HepG2 (cell line): ENCODE data around the gene ANKRD40. TPM values are rescaled to one million over a fixed set of nuclear protein-coding genes. Genes with fewer than 3 reads are reported as not detected.

Experiments
- ATAC-seq: fragments of 200-7000 bp; cut with Tn5 transposase; 3 replicates; pipeline ENCODE4 v1.9.1; 2020; ENCODE audit warnings: mild to moderate bottlenecking, moderate library complexity
- BruUV-seq: library from RNA; stranded (reverse); fragments of 400-500 nt; replicated peaks from 2 replicates; lab custom pipeline; 2021; lab: Mats Ljungman, UMichigan
- CTCF ChIA-PET: fragments of 300-600 bp; formaldehyde crosslinking; extraction: SDS; loops from one replicate; lab custom pipeline; 2021; ENCODE audit warnings: low total read pairs, inconsistent platforms, low intra/inter-chr PET ratio; lab: Yijun Ruan, JAX
- POLR2A ChIA-PET: fragments of 350-600 bp; sonication (Branson Sonifier 250); formaldehyde crosslinking; loops from one replicate; lab custom pipeline; 2020; ENCODE audit warnings: antibody characterized with exemption, inconsistent platforms; lab: Yijun Ruan, JAX
- DNase-seq: peaks from one replicate; pipeline ENCODE4 v3.0.0-alpha.2; 2015; ENCODE audit warnings: low spot score
- FAIRE-seq: peaks from 3 replicates; lab custom pipeline; 2011; peaks lifted over from hg19 to GRCh38; lab: Jason Lieb, UNC
- H2AFZ ChIP-seq: one replicate; pipeline ENCODE4 v1.6.1; 2011; ENCODE audit warnings: low read length, inconsistent platforms
- H3K27ac ChIP-seq: fragments of 300-600 bp; 3 replicates; pipeline ENCODE4 v1.8.0; 2011; ENCODE audit warnings: mixed run types, mild to moderate bottlenecking, mixed read lengths, low read length, inconsistent platforms; ENCODE audit not compliant: insufficient read depth; ENCODE audit errors: extremely low read length
- H3K27me3 ChIP-seq, 2 experiments: fragments of 200-600 bp in 1 of 2; 2 replicates in 1 of 2; 3 replicates in 1 of 2; pipeline versions ENCODE4 v1.6.0 to v1.8.0; 2011; ENCODE audit warnings: low read length in 2 of 2, mild to moderate bottlenecking in 2 of 2, moderate library complexity in 2 of 2, inconsistent platforms in 1 of 2; ENCODE audit not compliant: insufficient read depth in 2 of 2, control insufficient read depth in 1 of 2
- H3K36me3 ChIP-seq, 2 experiments: fragments of 200-600 bp in 1 of 2; replicated peaks in 1 of 2; 2 replicates in 1 of 2; 3 replicates in 1 of 2; pipeline versions ENCODE4 v1.5.1 to v1.8.0; 2011; ENCODE audit warnings: low read length in 2 of 2, inconsistent platforms in 1 of 2; ENCODE audit not compliant: insufficient read depth in 2 of 2, control insufficient read depth in 1 of 2
- H3K4me1 ChIP-seq: 2 replicates; pipeline ENCODE4 v1.5.1; 2012; ENCODE audit warnings: low read length, inconsistent platforms; ENCODE audit not compliant: insufficient read depth
- H3K4me2 ChIP-seq: 2 replicates; pipeline ENCODE4 v1.6.0; 2011; ENCODE audit warnings: low read depth, low read length, inconsistent platforms
- H3K4me3 ChIP-seq, 3 experiments: fragments of 200-600 bp in 1 of 3; sonication (generic), shearing (Covaris generic) in 1 of 3; replicated peaks in 1 of 3; 2 replicates each; pipeline ENCODE4 v1.5.1; 2011 to 2016; ENCODE audit warnings: low read length in 3 of 3, inconsistent platforms in 2 of 3, low read depth in 2 of 3, mild to moderate bottlenecking in 2 of 3, control low read depth in 1 of 3, mixed read lengths in 1 of 3; ENCODE audit not compliant: insufficient read depth in 1 of 3
- H3K79me2 ChIP-seq: one replicate; pipeline ENCODE4 v1.6.1; 2011; ENCODE audit warnings: low read length, inconsistent platforms; ENCODE audit not compliant: insufficient read depth
- H3K9ac ChIP-seq: 2 replicates; pipeline ENCODE4 v1.6.0; 2011; ENCODE audit warnings: mild to moderate bottlenecking, low read depth, low read length, inconsistent platforms; ENCODE audit not compliant: insufficient read depth
- H3K9me3 ChIP-seq: 2 replicates; pipeline ENCODE4 v1.5.1; 2012; ENCODE audit warnings: mild to moderate bottlenecking, low read length
- H4K20me1 ChIP-seq: 2 replicates; pipeline ENCODE4 v1.6.0; 2011; ENCODE audit warnings: inconsistent platforms, mild to moderate bottlenecking, low read length, moderate library complexity; ENCODE audit not compliant: insufficient read depth
- ATF3 ChIP-seq: sonication (generic); formaldehyde crosslinking; IDR thresholded peaks from 2 replicates; pipeline ENCODE4 v1.4.0; 2020; ENCODE audit warnings: missing genetic modification reagents
- CREB3 ChIP-seq: sonication (generic); formaldehyde crosslinking; IDR thresholded peaks from 2 replicates; pipeline ENCODE4 v1.5.0; 2020; ENCODE audit warnings: missing genetic modification reagents
- HOXA7 ChIP-seq: sonication (generic); formaldehyde crosslinking; IDR thresholded peaks from 2 replicates; pipeline ENCODE4 v1.8.1; 2022; ENCODE audit warnings: mild to moderate bottlenecking, missing genetic modification reagents, moderate library complexity
- HOXD1 ChIP-seq: sonication (generic); formaldehyde crosslinking; IDR thresholded peaks from 2 replicates; pipeline ENCODE4 v1.5.0; 2020; ENCODE audit warnings: missing genetic modification reagents
- MAZ ChIP-seq, 2 experiments: sonication (generic) in 1 of 2; formaldehyde crosslinking in 1 of 2; IDR thresholded peaks; 2 replicates each; pipeline versions ENCODE4 v1.5.0 to v1.6.1; 2012 to 2020; ENCODE audit warnings: low read depth in 2 of 2, mild to moderate bottlenecking in 2 of 2, borderline replicate concordance in 1 of 2, improper control_type of control experiment in 1 of 2, low read length in 1 of 2, missing genetic modification reagents in 1 of 2, moderate library complexity in 1 of 2
- RELA ChIP-seq: sonication (generic); formaldehyde crosslinking; IDR thresholded peaks from 2 replicates; pipeline ENCODE4 v1.4.0; 2020; ENCODE audit warnings: missing genetic modification reagents
- RFX3 ChIP-seq: IDR thresholded peaks from 2 replicates; pipeline ENCODE4 v1.6.1; 2016; ENCODE audit warnings: missing biosample characterization, missing genetic modification reagents
- ZBED4 ChIP-seq: sonication (generic); formaldehyde crosslinking; IDR thresholded peaks from 2 replicates; pipeline ENCODE4 v1.4.0; 2020; ENCODE audit warnings: missing genetic modification reagents, borderline replicate concordance
- ZBTB8A ChIP-seq: sonication (generic); formaldehyde crosslinking; IDR thresholded peaks from 2 replicates; pipeline ENCODE4 v1.4.0; 2020; ENCODE audit warnings: mild to moderate bottlenecking, low read depth, missing genetic modification reagents, borderline replicate concordance
- ZMYM3 ChIP-seq: sonication (generic); formaldehyde crosslinking; IDR thresholded peaks from 2 replicates; pipeline ENCODE4 v1.5.1; 2020; ENCODE audit warnings: mild to moderate bottlenecking, missing genetic modification reagents
- ZNF24 ChIP-seq: fragments of 450-650 bp; IDR thresholded peaks from 2 replicates; pipeline ENCODE4 v1.6.1; 2017; ENCODE audit warnings: antibody characterized with exemption, mild to moderate bottlenecking
- ZNF577 ChIP-seq: sonication (generic); formaldehyde crosslinking; IDR thresholded peaks from 2 replicates; pipeline ENCODE4 v1.4.0; 2020; ENCODE audit warnings: mild to moderate bottlenecking, low read depth, missing genetic modification reagents, borderline replicate concordance
- ZNF691 ChIP-seq: sonication (generic); formaldehyde crosslinking; IDR thresholded peaks from 2 replicates; pipeline ENCODE4 v1.4.0; 2020; ENCODE audit warnings: missing genetic modification reagents, low read depth, mild to moderate bottlenecking, borderline replicate concordance
- ZNF770 ChIP-seq: sonication (generic); formaldehyde crosslinking; IDR thresholded peaks from 2 replicates; pipeline ENCODE4 v1.5.0; 2020; ENCODE audit warnings: mild to moderate bottlenecking, missing genetic modification reagents
- ZNF777 ChIP-seq: sonication (generic); formaldehyde crosslinking; IDR thresholded peaks from 2 replicates; pipeline ENCODE4 v1.4.0; 2020; ENCODE audit warnings: missing genetic modification reagents
- ZNF788 ChIP-seq: sonication (generic); formaldehyde crosslinking; IDR thresholded peaks from 2 replicates; pipeline ENCODE4 v1.5.0; 2020; ENCODE audit warnings: mild to moderate bottlenecking, missing genetic modification reagents, borderline replicate concordance
- WGBS: methylation state at CpG from one replicate; pipeline ENCODE4 v1.1.6; 2017; ENCODE audit warnings: low lambda C conversion rate; 5-methylcytosine and 5-hydroxymethylcytosine counted together
- in situ Hi-C: cut with HindIII; loops from 2 replicates; pipeline ENCODE4 v1.10.0; 2017; ENCODE audit warnings: low pct_unique_long_range_greater_than_20kb; ENCODE audit not compliant: extremely low pct_ligation_motif_present
- intact Hi-C: fragments of 100-400 bp; cut with micrococcal nuclease; formaldehyde crosslinking; loops from one replicate; pipeline ENCODE4 v1.10.0; 2022; ENCODE audit not compliant: unreplicated experiment
- polyA plus RNA-seq, 8 experiments: library from polyadenylated mRNA; depleted of rRNA in 3 of 8; stranded (reverse) in 7 of 8; unstranded in 1 of 8; fragments of >200 nt; fragmentation: Illumina TruSeq in 4 of 8; extraction: Trizol in 4 of 8; gene quantifications; 2 replicates each; pipeline versions ENCODE4 v1.2.1 to v1.2.3, GENCODE V29; 2011 to 2016; ENCODE audit warnings: low read depth in 4 of 8, missing spikeins in 1 of 8, mixed read lengths in 1 of 8; ENCODE audit not compliant: insufficient read depth in 1 of 8
- total RNA-seq, 5 experiments: library from RNA; depleted of rRNA; stranded (reverse); fragments of >200 nt; fragmentation: Illumina TruSeq; extraction: Trizol; gene quantifications; 2 replicates each; pipeline ENCODE4 v1.2.3, GENCODE V29; 2016; ENCODE audit warnings: low read depth in 1 of 5

The ANKRD40 gene
- total and polyA plus RNA-seq, 2 of the 13 experiments (the other 11 are each of a cell fraction or from before 2014, with no cell fraction given): 35.0 to 46.4 TPM

- Histone ChIP-seq H3K79me2 (peaks cover 14% of the 10 kb centered on the region), H3K27ac (peak overlapping the region; percentile 99), H3K27me3 (no peaks in the 10 kb centered on the region; a peak in 1 of 5 replicates), H4K20me1 (no peaks in the 10 kb centered on the region), H3K9me3 (no peaks in the 10 kb centered on the region), H3K4me3 (no peak overlapping the region), H3K4me2 (no peak overlapping the region), H2AFZ (no peak overlapping the region), H3K9ac (no peak overlapping the region), H3K36me3 (no peaks in the 10 kb centered on the region), H3K4me1 (peaks cover 98% of the 10 kb centered on the region)
- no TSS peak for BruUV-seq
- ATAC-seq (no peak), DNase-seq (no peak), FAIRE-seq (peak; percentile 26)
- intact Hi-C loops (no loop called here), in situ Hi-C loops (no loop called here)
- POLR2A ChIA-PET: interaction anchor here (1.4 to 21.3 kb wide), 7 partner anchors 11 to 50 kb away, joined by 5 to 839 read pairs (median 85); partner anchors contain the start of genes ABCC3 and LUC7L3
- 92% methylated on average over 3 of the region's 3 CpGs for WGBS
- CTCF ChIA-PET: interaction anchor here (1.0 kb wide), 1 partner anchor 52 kb away, joined by 4 read pairs; no protein-coding TSS in a partner anchor
- TF ChIP-seq ZBED4: no peak
- TF ChIP-seq ZNF770 (CRISPR knock-in tag): peak; percentile 99
- no peak for TF ChIP-seq ZNF777 (CRISPR knock-in tag)
- no peak for TF ChIP-seq RFX3 (CRISPR knock-in tag)
- no peak for TF ChIP-seq HOXD1
- no peak for TF ChIP-seq ZNF577
- TF ChIP-seq ZNF788: 0 out of 2 replicates have a peak, but pooled peaks have one; percentile 37
- no peak for TF ChIP-seq RELA (CRISPR knock-in tag)
- no peak for TF ChIP-seq ZBTB8A (CRISPR knock-in tag)
- TF ChIP-seq ZMYM3: peak; percentile 77
- TF ChIP-seq ZNF24: no peak
- TF ChIP-seq CREB3 (CRISPR knock-in tag): no peak
- peak; percentile 34; the same call in 1 of the 2 replicates for TF ChIP-seq HOXA7 (CRISPR knock-in tag)
- no peak for TF ChIP-seq ZNF691 (CRISPR knock-in tag)
- TF ChIP-seq ATF3 (CRISPR knock-in tag): 0 out of 2 replicates have a peak, but pooled peaks have one; percentile 40
- no peak for TF ChIP-seq MAZ (IDR thresholded peaks at IDR 0.05; ENCODE audit: borderline replicate concordance, low read depth, low read length)
- TF ChIP-seq MAZ (CRISPR knock-in tag; IDR thresholded peaks at IDR 0.05; ENCODE audit: low read depth): no peak
Measured at GRCh38 chr17:50682938-50683337, 24.8 kb downstream of the ANKRD40 start.
